ENCODE measurements around the gene GAS2. TPM values are rescaled to one million over a fixed set of nuclear protein-coding genes. Genes with fewer than 3 reads are reported as not detected.

GAS2 gene
- total RNA-seq, 4 donors from 2014 or later = 1.2 to 4.4 (median 3.1) TPM

DNA sequence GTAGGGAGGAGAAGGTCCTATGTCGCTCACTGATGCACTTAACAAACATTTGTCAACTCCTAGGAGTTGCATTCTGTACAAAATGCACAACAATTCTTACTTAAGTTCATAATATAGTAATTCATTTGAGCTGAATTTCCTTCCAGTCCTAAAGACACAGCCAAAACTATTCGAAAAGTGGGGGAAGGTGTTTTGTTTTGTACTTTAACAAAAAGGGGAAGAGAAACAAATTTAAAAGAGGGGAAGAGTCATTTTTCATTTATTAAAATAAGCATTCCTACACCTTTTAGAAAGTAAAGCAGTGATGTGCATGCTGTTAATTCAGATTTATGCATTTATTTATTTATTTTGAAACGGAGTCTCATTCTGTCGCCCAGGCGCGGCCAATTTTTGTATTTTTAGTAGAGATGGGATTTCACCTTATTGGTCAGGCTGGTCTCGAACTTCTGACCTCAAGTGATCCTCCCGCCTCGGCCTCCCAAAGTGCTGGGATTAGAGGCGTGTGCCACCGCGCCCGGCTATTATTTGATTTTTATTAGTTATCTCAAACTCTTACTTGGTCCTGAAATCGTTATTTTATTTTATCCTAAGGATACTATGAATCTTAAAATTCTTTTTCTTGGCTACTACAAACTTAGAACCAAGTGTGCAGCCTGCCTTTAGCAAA lies 39.7 kb upstream of the GAS2 start:
- no peak overlapping the region for H3K27ac ChIP-seq
- DNase-seq (ENCODE audit: low spot score in 2 of 2) = no peak

DNA sequence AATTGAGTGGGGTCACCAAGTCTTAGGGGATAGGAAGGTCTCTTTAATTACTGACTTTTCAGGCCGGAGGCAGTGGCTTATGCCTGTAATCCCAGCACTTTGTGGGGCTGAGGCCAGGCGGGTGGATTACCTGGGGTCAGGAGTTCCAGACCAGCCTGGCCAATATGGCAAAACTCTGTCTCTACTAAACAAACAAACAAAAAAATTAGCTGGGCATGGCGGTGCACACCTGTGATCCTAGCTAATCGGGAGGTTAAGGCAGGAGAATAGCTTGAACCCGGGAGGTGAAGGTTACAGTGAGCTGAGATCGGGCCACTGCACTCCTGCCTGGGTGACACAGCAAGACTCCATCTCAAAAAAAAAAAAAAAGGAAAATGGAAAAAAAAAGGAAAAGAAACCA lies 39.0 kb upstream of the GAS2 start:
- Histone ChIP-seq H3K36me3 (no peaks in the 10 kb centered on the region), H3K27ac (no peak overlapping the region), H3K4me3 (no peak overlapping the region), H3K27me3 (no peaks in the 10 kb centered on the region), H3K9me3 (no peaks in the 10 kb centered on the region), H3K4me1 (peaks cover 15% of the 10 kb centered on the region)
- TF ChIP-seq POLR2AphosphoS5 (IDR thresholded peaks at IDR 0.05) (no peak), POLR2A (IDR thresholded peaks at IDR 0.05) (no peak), EP300 (IDR thresholded peaks at IDR 0.05) (no peak)
- TF ChIP-seq, protein P1, sequence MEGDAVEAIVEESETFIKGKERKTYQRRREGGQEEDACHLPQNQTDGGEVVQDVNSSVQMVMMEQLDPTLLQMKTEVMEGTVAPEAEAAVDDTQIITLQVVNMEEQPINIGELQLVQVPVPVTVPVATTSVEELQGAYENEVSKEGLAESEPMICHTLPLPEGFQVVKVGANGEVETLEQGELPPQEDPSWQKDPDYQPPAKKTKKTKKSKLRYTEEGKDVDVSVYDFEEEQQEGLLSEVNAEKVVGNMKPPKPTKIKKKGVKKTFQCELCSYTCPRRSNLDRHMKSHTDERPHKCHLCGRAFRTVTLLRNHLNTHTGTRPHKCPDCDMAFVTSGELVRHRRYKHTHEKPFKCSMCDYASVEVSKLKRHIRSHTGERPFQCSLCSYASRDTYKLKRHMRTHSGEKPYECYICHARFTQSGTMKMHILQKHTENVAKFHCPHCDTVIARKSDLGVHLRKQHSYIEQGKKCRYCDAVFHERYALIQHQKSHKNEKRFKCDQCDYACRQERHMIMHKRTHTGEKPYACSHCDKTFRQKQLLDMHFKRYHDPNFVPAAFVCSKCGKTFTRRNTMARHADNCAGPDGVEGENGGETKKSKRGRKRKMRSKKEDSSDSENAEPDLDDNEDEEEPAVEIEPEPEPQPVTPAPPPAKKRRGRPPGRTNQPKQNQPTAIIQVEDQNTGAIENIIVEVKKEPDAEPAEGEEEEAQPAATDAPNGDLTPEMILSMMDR (IDR thresholded peaks at IDR 0.05) = no peak
- WGBS = 99% methylated on average over 6 of the region's 6 CpGs
- DNase-seq (ENCODE audit: low spot score in 2 of 2) = no peak

More for the DNA sequence above, 39.7 kb upstream of the GAS2 start:
- H3K9me3 ChIP-seq = no peaks in the 10 kb centered on the region
- TF ChIP-seq EP300 (IDR thresholded peaks at IDR 0.05) (no peak), POLR2A (IDR thresholded peaks at IDR 0.05) (no peak), POLR2AphosphoS5 (IDR thresholded peaks at IDR 0.05) (no peak)
- TF ChIP-seq, protein P1 (IDR thresholded peaks at IDR 0.05) = no peak
- no peak overlapping the region for H3K4me3 ChIP-seq
- no peaks in the 10 kb centered on the region for H3K27me3 ChIP-seq
- no peaks in the 10 kb centered on the region for H3K36me3 ChIP-seq
- 91% methylated on average over 14 of the region's 14 CpGs for WGBS
- H3K4me1 ChIP-seq = peaks cover 15% of the 10 kb centered on the region

- no peaks in the 10 kb centered on the region for H3K27me3 ChIP-seq
- H3K27ac ChIP-seq = no peak overlapping the region
- H3K4me1 ChIP-seq = no peaks in the 10 kb centered on the region
- TF ChIP-seq POLR2A (IDR thresholded peaks at IDR 0.05) = no peak
- no peak for TF ChIP-seq POLR2AphosphoS5 (IDR thresholded peaks at IDR 0.05)
- no peak for TF ChIP-seq EP300 (IDR thresholded peaks at IDR 0.05)
- TF ChIP-seq, protein P1 (IDR thresholded peaks at IDR 0.05) = no peak
- no peaks in the 10 kb centered on the region for H3K9me3 ChIP-seq
- no peak overlapping the region for H3K4me3 ChIP-seq
- DNase-seq (ENCODE audit: low spot score in 2 of 2) = no peak
- H3K36me3 ChIP-seq = no peaks in the 10 kb centered on the region
Measured at GRCh38 chr11:22633354-22633902, 33.0 kb upstream of the GAS2 start.

GRCh38 chr11:22634897-22635629 lies 31.3 kb upstream of the GAS2 start:
- Histone ChIP-seq H3K27ac (no peak overlapping the region), H3K4me1 (no peaks in the 10 kb centered on the region), H3K27me3 (no peaks in the 10 kb centered on the region), H3K36me3 (no peaks in the 10 kb centered on the region), H3K4me3 (no peak overlapping the region), H3K9me3 (no peaks in the 10 kb centered on the region)
- no peak for DNase-seq (ENCODE audit: low spot score in 2 of 2)
- TF ChIP-seq EP300 (IDR thresholded peaks at IDR 0.05) (no peak), POLR2A (IDR thresholded peaks at IDR 0.05) (no peak), POLR2AphosphoS5 (IDR thresholded peaks at IDR 0.05) (no peak)
- TF ChIP-seq, protein P1 (IDR thresholded peaks at IDR 0.05) = no peak
- 78% methylated on average over 3 of the region's 3 CpGs for WGBS

- Histone ChIP-seq H3K27me3 (no peaks in the 10 kb centered on the region), H3K27ac (no peak overlapping the region), H3K4me1 (no peaks in the 10 kb centered on the region), H3K4me3 (no peak overlapping the region), H3K36me3 (no peaks in the 10 kb centered on the region), H3K9me3 (no peaks in the 10 kb centered on the region)
- no peak for DNase-seq (ENCODE audit: low spot score in 2 of 2)
- TF ChIP-seq, protein P1 (IDR thresholded peaks at IDR 0.05) = no peak
- TF ChIP-seq POLR2A (IDR thresholded peaks at IDR 0.05) (no peak), EP300 (IDR thresholded peaks at IDR 0.05) (no peak), POLR2AphosphoS5 (IDR thresholded peaks at IDR 0.05) (no peak)
- 0% methylated on average over 1 of the region's 1 CpG for WGBS
Measured at GRCh38 chr11:22635689-22636088, 30.7 kb upstream of the GAS2 start.
